GM21423 (cell line): ENCODE data around the gene BIRC5.
"Not testable (repeated sequence)": the region's sequence is repeated elsewhere in the genome, so short reads cannot be mapped to it uniquely, and the experiment has no call there.

Experiments
- ATAC-seq: cut with Tn5 transposase; IDR thresholded peaks from one replicate; pipeline ENCODE4 v1.9.1; 2021; ENCODE audit warnings: mild to moderate bottlenecking, moderate library complexity; ENCODE audit not compliant: unreplicated experiment

The BIRC5 gene

DNA sequence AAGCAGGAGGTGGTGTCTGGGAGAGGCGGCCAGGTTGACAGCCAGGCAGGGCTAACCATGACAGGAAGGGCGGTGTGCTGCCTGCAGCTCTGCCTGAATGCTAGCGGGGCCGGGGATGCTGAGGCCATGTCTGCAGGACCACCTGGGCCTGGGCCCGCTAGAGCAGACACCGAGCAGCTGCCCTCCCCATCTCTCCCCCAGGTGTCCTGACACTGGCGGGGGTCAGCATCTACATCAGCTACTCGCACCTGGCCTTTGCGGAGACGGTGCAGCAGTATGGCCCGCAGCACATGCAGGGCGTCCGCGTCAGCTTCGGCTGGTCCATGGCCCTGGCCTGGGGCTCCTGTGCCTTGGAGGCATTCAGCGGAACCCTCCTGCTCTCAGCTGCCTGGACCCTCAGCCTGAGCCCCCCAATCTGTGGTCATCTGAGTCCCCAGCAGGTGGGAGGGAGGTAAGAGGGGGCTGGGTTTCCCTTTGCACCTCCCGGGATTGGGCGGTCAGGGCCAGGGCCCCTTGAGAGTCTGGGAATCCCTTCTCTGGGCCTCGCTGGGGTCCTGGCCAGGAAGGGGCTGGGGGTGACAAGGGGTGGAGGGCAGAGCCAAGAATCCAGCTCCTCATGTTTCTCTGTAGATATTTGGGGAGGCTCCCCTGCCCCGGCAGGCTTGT is 24.9 kb downstream of the BIRC5 start:
- ATAC-seq, result no peak

DNA sequence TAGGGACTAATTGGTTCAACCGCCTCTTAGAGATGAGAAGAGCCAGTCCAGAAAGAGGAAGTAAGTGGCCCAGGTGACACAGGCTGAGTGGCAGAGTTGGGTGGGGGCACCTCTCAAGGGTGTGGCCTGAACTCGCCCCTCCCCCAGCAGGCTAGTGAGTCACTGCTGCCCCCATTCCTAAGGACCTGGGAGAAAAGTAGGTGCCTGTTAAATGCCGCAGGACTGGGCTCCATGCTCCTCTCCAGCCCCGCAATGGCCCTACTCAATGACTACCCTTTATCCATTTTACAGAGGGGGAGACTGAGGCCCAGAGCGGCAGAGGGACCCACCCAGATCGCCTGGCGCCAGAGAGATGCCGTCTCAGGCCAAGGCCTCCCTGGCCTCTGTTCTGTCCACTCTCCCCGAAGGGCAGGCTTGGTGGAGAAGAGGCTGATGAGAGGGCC is 25.5 kb downstream of the BIRC5 start:
- no peak for ATAC-seq

DNA sequence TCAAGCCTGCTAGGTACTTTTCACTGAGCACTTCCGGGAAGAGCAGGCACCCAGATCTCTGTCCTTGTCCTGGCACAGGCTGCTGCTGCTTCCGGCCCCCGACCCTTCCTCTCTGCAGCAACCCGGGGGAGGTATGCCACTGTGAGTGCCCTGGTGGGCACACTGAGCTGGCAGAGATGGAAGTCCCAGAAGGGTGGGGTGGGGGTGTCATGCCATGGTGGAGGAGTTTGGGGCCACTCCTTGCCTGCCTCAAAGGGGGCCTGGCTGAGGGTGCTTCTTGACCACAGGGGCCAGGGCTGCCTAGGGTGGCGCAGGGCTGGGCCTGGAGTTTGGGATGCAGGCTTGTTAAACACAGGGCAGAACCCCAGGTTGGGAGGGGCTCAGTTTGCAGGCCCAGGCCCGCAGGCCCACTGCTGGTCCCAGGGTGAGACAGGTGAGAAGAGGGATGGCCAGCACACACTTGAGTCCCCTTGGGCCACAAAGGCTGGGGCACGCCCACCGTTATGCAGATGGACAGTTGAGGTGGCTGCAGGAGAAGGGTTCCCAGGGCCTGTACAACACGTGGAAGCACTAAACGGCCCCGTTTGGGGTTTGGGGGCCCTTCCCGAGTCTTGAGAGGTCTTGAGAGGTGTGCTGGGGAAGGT is 26.1 kb downstream of the BIRC5 start:
- no peak for ATAC-seq

DNA sequence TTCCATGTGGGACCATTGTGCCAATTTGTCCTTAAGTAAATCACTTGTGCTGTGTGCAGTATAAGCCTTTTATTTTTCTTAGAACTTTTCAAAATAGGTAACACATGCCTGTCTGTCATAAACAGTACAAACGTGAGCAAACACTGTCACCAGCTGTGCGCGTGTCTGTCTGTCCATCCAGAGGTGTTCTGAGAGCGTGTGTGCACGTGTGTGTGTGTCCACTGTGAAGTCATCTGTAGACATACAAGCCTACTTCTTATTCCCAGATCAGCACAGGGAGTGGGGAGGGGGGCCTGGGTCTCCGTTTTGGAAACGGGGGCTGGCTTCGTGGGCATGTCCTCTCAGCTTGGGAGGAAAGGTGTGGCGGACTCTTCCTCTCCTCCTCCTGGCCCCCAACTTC is 26.8 kb downstream of the BIRC5 start:
- ATAC-seq, result no peak

DNA sequence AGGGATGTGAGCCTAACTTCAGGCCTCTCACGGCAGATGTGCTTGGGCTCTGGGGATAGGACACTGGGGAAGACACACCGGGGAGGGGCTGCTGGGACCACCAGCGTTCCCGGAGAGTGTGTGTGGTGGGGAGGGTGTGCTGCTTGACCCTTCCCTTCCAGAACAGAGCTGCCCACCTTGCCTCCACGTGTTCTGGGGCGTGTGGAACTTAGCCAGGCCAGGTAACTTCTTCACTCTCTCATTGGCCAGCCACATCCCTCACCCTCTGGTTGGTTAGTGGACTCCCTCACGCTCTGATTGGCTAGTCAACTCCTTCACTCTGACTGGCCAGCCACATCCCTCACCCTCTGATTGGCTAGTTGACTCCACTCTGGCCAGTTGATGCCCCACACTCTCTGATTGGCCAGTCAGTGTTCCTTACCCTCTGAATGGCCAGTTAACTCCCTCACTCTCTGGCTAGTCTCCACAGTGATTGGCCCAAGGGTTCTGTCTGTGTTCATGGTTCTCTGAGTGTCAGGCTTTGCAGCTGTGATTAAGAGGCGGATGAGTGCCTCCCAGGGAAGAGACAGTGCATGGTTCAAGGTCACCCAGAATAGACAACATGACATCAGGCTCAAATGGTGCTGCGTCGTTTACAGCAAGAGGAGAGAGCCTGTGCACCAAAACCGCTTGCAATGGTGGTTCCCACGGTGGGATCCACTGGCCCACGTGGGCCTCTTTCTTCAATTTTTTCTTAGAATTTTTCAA is 27.4 kb downstream of the BIRC5 start:
- ATAC-seq, result no peak

DNA sequence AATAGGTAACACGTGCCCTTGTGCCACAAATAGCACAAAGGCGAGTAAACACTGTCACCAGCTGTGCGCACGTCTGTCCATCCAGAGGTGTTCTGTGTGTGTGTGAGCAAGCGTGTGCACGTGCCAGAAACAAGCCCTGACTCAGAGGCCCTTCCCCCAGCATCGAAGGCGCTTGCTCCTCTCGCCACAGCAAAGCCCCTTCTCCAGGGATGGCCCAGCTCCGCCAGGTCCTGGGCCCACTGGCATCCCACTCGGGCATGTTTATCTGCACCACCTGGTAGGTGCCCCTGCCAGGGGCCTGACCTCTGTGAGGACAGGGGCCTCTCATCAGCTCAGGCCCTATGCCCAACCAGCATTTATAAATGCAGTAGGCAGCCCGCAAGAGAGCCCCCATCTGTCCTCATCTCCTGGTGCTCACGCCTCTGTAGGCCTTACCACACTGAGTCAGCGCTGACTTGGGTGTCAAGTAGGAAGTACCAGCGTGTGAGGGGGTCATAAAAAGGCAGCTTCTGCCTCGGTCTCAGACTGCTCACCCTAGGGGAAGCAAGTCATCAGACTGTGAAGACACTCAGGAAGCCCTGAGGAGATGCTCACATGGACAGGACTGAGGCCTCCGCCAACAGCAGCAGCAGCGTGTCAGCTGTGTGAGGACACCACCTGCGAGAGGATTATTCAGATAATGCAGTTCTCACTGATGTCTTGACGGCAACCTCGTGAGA is 28.1 kb downstream of the BIRC5 start:
- ATAC-seq, result peak; percentile 40

DNA sequence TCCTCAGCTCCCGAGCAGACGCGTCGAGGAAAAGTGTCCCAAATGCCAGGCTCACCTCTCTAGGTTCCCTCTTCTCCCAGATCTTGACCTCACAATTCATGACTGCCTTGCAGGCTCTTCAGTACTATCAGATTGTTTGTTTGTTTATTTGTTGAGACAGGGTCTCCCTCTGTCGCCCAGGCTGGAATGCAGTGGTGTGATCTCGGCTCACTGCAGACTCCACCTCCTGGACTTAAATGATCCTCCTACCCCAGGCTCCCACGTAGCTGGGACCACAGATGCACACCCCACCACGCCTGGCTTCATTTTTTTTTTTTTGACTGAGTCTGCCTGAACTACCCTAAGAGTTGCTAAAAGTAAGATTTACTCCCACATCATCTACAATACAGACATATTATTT is 33.3 kb downstream of the BIRC5 start:
- no peak for ATAC-seq

DNA sequence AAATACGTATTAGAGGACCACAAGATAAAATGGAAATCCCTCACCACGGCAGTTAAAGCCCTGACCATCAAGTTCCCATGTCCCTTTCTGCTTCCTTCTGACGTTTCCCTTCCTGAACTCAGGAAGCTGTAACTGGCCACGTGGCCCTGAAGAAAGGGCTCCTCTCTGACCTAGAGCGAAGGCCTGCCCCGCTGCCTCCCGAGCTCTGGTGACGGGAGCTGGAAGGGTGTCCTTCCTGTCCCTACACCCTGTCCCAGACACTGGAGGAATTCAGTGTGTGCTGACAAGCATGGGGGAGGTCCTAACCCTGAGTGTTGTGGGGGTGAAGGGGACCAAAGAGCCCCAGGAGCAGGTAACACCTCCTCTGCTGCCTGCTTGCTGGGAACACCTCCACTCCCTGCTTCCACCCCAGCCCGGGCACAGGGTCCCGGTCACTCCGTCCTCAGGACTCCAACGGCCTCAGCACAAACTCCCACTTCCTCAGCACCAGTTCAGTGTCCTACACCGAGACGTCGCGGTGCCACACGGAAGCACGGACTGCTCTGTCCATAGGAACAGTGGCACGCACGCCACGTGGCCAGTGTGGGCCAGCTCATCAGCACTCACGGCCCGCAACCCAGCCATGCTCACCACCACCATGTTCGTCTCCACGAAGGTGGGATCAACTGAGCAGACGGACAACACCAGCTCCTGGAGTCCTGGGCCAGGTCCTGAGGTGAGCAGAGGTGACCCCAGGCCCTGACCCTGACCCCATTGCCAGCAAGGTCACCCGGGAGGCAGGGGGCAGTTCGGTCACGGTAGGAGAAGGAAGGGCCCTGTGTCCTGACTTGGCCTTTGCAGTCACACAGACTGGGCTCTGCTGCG is 34.2 kb downstream of the BIRC5 start:
- no peak for ATAC-seq

DNA sequence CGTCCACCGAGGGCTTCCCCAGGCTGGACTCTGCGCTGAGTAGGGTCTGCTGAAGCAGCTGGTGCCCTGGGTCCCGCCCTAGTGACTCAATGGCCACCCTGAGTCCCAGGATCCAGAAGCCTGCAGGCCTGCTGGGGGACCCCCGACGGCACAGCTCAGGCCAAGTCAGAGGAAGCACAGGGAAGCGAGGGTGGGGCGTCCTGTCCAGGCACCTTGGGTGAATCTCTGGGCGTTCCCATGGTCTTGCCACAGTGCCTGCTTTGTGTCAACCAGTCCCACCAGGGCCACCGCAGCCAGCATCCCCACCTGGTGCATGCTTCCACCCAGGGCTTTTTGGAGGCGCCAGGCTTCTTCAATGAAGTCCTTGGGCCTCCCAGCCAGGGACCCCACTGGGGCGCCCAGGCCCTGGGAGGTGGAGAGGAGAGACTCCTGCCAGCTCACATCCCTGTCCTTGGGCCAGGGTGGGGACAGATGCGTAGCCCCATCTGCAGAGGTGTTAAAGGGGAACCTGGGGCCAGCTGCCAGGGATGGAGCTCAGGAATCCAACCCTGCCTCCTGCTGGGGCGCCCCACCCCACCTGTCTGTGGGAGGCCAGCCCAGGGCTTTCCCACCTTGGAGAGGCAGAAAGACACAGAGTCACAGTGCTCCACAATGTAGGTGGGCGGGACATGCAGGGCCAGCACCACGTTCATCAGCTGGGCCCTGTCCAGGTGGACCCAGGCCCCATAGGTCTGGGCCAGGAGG is 35.2 kb downstream of the BIRC5 start:
- no peak for ATAC-seq

DNA sequence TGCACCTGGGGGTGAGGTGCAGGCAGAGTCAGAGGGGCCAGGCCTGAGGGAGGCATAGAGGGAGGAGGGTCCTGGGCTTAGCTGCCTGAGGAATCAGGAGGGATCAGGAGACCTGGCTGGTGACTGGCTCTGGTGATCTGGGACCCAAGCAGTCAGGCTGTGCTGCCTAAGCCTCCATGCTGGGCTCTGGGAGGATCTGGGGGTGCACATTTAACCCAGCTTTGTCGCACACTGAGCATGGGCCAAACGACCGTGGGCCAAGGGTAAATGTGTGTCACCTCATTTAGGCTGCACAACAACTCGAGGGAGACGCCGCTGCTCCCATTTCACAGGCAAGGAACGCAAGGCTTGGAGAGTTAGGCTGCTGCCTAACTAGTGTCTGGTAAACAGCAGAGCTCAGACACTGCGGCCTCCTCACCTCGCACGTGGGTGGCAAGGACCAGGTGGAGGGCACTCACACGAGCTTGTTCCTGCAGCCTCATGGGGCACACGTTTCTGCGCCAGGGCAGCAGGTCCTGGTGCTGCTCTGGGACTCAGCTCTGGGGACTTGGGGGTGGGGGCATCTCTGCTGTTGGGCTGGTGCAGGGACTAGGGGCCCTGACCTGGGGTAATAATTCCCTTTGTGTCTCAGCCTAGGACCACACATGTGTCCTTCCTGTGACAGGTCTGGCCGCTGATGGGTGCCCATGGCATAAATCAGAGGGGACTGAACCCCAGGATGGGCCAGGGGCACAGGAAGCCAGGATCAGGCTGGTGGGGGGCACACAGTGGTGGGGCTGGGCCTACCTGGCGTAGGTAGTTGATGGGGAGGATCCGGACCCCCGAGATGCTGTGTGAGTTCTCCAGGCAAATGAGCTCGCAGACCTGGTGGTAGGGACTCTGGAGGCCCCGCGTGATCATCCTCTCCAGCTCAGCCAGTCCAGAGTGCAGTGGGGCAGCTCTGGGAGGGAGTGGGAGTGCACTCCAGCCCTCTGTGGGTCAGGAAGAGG is 36.1 kb downstream of the BIRC5 start:
- no peak for ATAC-seq

DNA sequence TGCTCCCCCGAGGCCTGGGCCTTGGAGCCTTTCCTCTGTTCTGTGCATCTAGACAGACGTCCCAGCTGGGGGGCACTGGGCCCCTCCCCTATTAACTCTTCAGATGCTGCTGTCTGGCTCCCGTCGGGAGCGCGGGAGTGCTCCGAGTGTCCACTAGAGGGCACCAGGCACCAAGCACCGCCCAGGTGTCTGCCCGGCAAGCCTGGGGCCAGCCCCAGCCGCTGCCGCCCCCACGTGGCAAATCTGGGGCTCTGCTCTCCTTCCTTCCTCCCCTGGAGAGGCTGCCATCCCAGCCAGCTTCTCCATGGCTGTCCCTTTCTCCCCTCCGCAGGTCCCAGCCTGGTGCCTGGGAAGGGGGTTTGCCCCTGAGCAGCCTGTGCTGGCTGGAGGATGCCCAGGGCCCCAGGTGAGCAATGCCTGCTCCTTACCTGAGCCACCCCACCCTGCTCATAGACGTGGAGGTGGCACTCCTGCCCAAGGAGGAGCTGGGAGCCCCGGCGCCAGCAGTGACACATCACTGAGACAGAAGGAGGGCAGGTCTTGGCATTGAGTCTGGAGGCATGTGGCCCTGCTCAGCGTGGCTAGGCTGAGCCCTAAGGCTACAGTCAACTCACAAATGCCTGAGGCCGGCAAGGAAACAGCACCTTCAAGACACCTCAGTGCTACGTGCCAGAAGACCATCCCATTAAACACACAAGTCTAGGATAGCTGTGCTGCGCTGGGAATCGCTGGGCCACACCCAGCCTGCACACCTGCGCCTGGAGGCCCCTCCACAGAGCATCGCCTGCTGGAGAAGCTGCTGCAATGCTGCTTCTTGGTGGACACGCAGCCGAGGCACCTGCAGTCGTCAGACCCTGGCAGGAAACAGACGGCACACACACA is 37.1 kb downstream of the BIRC5 start:
- ATAC-seq, result peak; percentile 46

DNA sequence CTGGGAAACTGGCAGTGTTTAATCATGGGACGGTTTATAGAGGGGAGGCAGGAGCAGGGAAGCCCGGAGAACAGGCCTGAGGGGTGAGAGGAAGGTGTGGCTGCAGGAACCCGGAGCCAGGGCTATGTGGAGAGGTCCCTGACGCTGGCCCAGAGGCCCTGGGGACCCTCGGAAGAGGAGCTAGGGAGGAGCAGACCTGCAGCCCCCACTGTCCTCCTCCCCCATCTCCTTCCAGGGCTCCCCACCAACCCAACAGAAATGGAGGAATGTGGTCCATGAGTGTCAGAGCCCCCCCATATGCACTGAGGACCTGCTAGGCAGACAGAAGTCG is 37.7 kb downstream of the BIRC5 start:
- no peak for ATAC-seq

DNA sequence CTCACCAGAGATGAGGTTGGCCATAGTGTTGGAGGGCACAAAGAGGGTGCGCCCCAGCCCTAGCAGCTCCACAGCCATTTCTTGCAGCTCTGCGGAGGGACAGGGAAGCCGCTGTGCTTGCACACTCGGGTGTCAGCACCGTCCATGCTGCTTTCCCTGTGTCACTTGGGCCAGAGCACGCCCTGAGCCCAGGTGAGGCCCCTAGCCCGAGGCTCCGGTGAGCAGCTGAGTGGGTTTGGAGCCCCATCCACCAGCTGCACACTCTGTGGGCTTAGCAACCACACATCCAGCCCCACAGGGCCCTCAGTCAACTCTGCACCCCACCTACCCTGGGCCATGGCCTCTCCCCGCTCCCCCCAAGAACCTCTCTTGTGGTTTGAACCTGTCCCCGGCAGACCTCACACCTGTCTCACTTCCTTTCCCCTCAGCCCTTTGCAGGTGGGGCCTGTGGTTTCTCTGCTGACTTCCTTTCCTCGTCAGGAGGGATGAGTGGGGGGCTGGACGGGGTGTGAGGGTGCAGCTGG is 38.1 kb downstream of the BIRC5 start:
- no peak for ATAC-seq

DNA sequence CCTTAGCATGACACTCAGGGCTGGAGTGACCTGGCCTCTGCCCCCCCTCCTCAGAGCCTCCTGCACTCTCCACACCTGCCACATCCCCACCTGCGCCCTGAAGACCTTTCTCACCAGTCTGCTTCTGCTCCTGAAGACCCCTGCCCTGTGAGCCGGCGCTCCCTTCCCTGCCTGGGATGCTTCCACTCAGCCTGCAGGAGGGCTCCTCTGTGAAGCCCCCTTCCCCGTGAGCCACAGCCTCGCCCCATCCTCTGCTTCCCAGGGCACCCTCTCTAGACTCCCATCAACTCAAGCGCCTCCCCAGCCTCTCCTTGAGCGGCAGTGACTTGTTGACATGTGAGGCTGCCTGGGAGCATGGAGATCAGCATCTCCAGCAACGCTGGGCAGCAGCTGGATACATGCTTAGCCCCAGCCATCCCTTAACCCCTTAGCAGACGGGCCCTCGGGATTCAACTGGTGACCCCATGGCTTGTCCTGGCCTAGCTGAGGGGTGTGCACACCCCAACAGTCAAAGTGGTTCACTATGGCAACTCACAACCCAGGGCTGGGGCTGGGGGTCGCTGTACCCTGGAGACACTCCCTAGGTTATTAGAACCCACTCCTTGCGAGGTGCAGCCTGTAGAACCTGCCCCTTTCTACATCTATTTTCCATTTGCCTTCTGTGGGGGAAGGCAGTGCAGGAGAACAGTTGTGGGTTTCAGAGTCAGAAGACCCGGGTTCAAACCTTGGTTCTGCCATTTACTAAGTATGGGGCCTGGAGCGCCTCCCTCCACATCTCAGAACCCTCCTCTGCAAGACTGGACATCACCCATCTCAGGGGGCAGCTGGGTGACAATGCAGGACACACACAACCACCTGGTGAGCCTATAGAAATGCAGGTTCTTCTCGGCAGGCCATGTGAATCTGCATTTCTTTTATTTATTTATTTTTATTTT is 38.9 kb downstream of the BIRC5 start:
- ATAC-seq, result no peak

DNA sequence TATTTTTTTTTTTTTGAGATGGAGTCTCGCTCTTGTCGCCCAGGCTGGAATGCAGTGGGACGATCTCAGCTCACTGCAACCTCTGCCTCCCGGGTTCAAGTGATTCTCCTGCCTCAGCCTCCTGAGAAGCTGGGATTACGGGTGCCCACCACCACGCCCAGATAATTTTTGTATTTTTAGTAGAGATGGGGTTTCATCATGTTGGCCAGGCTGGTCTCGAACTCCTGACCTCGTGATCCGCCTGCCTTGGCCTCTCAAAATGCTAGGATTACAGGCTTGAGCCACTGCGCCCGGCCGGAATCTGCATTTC is 39.5 kb downstream of the BIRC5 start:
- ATAC-seq, result not testable (repeated sequence)

DNA sequence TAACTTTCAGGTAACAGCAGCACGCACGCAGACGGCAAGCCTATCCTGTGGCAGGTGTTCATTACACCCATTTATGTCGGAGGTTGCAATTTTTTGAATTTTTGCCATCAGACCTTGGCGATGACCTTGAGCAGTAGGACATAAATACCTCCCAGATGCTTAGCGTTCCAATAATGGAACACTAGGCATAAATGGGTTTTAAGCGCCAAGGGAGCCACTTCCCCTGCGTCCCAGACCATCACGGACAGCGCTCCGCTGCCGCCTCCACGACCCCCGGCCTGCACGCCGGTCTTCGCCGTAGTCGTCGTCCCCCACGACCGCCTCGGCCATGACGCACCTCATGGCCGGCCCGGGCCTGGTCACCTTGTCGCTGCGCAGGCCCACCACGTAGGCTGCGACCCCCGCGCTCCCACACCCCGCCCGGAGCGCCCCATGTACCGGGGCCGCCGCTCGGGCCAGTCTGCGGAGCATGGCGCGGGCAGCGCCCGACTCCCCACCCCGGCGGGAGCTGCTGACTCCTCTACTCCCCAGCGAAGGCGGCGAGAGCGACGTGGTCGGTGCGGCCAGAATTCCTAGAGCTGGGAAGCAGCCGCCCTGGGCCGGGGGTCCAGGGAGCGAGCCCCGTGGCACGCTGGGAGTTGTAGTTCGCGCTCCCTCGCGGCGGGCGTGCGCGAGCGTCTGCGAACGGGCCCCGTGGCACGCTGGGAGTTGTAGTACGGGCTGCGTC is 40.1 kb downstream of the BIRC5 start:
- ATAC-seq, result no peak
